Mesodermal cell (in vitro differentiated cells): ENCODE data around the gene KRT3.
"Not testable (repeated sequence)": the region's sequence is repeated elsewhere in the genome, so short reads cannot be mapped to it uniquely, and the experiment has no call there.

Experiments used
- H3K27ac ChIP-seq: 2 replicates; pipeline ENCODE4 v1.7.0; 2013; ENCODE audit warnings: mild to moderate bottlenecking, low read depth, low read length, moderate library complexity; ENCODE audit not compliant: severe bottlenecking
- H3K36me3 ChIP-seq: 2 replicates; pipeline ENCODE4 v1.7.1; 2013; ENCODE audit warnings: mild to moderate bottlenecking, low read length, moderate library complexity; ENCODE audit not compliant: control insufficient read depth, insufficient read depth
- H3K4me1 ChIP-seq: one replicate; pipeline ENCODE4 v1.7.1; 2013; ENCODE audit warnings: mild to moderate bottlenecking, low read length; ENCODE audit not compliant: insufficient read depth, control insufficient read depth, poor library complexity, severe bottlenecking
- H3K4me3 ChIP-seq: 2 replicates; pipeline ENCODE4 v1.7.0; 2013; ENCODE audit warnings: low read length, control low read depth, mild to moderate bottlenecking; ENCODE audit not compliant: insufficient read depth, poor library complexity, severe bottlenecking; ENCODE audit errors: extremely low read depth
- H3K9me3 ChIP-seq: 2 replicates; pipeline ENCODE4 v1.7.1; 2013; ENCODE audit warnings: mild to moderate bottlenecking, low read length, moderate library complexity; ENCODE audit not compliant: control insufficient read depth
- WGBS, 2 experiments: methylation state at CpG; one replicate each; pipeline ENCODE4 v1.1.5; 2013; ENCODE audit warnings: missing lambda C conversion rate in 2 of 2; ENCODE audit not compliant: insufficient coverage in 2 of 2; 5-methylcytosine and 5-hydroxymethylcytosine counted together

KRT3 gene

GRCh38 chr12:52754135-52754534 is 41.8 kb downstream of the KRT3 start:
- Histone ChIP-seq H3K36me3 (no peaks in the 10 kb centered on the region), H3K27ac (no peak overlapping the region), H3K9me3 (peaks cover under 1% of the 10 kb centered on the region), H3K4me3 (no peak overlapping the region), H3K4me1 (no peaks in the 10 kb centered on the region)

DNA sequence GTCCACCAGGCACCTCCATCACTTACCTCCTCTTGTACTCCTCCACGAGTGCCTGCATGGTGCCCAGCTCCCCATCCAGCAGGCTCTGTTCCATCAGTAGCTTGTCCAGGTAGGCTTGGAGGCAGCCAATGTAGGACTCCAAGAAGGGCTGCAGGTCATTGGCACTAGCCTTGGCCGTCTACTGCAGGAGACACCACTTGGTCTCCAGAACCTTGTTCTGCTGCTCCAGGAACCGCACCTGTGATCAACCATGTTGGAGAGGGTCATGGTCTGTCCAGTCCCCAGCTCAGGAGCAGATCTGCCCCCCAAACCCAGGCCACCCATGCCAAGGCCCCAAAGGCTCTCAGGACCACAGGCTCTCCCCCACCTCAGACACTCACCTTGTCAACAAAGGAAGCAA is 42.6 kb downstream of the KRT3 start:
- Histone ChIP-seq H3K9me3 (no peaks in the 10 kb centered on the region), H3K4me3 (no peak overlapping the region), H3K36me3 (no peaks in the 10 kb centered on the region), H3K27ac (no peak overlapping the region), H3K4me1 (no peaks in the 10 kb centered on the region)
- 73 to 90% methylated on average over 3 of the region's 3 CpGs for WGBS, 2 experiments

GRCh38 chr12:52752516-52752915 is 43.4 kb downstream of the KRT3 start:
- Histone ChIP-seq H3K4me3 (no peak overlapping the region), H3K27ac (no peak overlapping the region), H3K36me3 (no peaks in the 10 kb centered on the region), H3K9me3 (no peaks in the 10 kb centered on the region), H3K4me1 (no peaks in the 10 kb centered on the region)
- 100% methylated on average over 1 of the region's 2 CpGs for WGBS, 2 experiments

GRCh38 chr12:52751795-52752194 is 44.1 kb downstream of the KRT3 start:
- Histone ChIP-seq H3K27ac (no peak overlapping the region), H3K36me3 (no peaks in the 10 kb centered on the region), H3K4me1 (no peaks in the 10 kb centered on the region), H3K4me3 (no peak overlapping the region), H3K9me3 (no peaks in the 10 kb centered on the region)

- H3K27ac ChIP-seq, H3K4me1 ChIP-seq, H3K36me3 ChIP-seq, H3K4me3 ChIP-seq, H3K9me3 ChIP-seq: not testable (repeated sequence)
- no CpG with 5 or more reads among the region's 3 CpGs for WGBS, 2 experiments
Measured at GRCh38 chr12:52750532-52750931, 45.4 kb downstream of the KRT3 start.

- no peaks in the 10 kb centered on the region for H3K9me3 ChIP-seq
- H3K36me3 ChIP-seq: no peaks in the 10 kb centered on the region
- H3K4me3 ChIP-seq: no peak overlapping the region
- H3K4me1 ChIP-seq: no peaks in the 10 kb centered on the region
- WGBS, 2 experiments: 100% methylated on average over 2 of the region's 3 CpGs
- no peak overlapping the region for H3K27ac ChIP-seq
Measured at GRCh38 chr12:52749827-52750226, 46.1 kb downstream of the KRT3 start.

- Histone ChIP-seq H3K9me3 (no peaks in the 10 kb centered on the region), H3K27ac (no peak overlapping the region), H3K36me3 (no peaks in the 10 kb centered on the region), H3K4me1 (no peaks in the 10 kb centered on the region), H3K4me3 (no peak overlapping the region)
- WGBS, 2 experiments: 79% methylated on average over 12 to 14 of the region's 14 CpGs
Measured at GRCh38 chr12:52748578-52748977, 47.3 kb downstream of the KRT3 start.

DNA sequence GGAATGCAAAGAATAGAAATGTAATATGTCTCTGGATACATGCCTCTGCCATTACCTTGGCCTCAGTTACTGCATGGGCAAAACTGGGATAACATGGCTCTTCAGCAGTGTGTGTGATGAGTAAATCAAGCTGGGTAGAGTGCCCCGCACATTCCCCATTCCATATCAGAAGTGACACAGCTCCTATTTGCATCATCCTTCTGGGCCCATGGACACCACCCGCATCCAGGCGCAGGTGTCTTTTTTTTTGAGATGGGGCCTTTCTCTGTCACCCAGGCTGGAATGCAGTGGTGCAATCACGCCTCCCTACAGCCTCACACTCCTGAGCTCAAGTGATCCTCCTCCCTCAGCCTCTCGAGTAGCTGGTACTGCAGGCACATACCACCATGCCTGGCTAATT is 50.4 kb downstream of the KRT3 start:
- Histone ChIP-seq H3K36me3 (no peaks in the 10 kb centered on the region), H3K4me1 (no peaks in the 10 kb centered on the region), H3K9me3 (no peaks in the 10 kb centered on the region), H3K27ac (no peak overlapping the region), H3K4me3 (no peak overlapping the region)
- 66 to 88% methylated on average over 3 to 4 of the region's 5 CpGs for WGBS, 2 experiments

GRCh38 chr12:52744493-52745156 is 51.3 kb downstream of the KRT3 start:
- Histone ChIP-seq H3K4me3 (no peak overlapping the region), H3K36me3 (no peaks in the 10 kb centered on the region), H3K9me3 (no peaks in the 10 kb centered on the region), H3K27ac (no peak overlapping the region), H3K4me1 (no peaks in the 10 kb centered on the region)
- 57 to 67% methylated on average over 1 of the region's 1 CpG for WGBS, 2 experiments

DNA sequence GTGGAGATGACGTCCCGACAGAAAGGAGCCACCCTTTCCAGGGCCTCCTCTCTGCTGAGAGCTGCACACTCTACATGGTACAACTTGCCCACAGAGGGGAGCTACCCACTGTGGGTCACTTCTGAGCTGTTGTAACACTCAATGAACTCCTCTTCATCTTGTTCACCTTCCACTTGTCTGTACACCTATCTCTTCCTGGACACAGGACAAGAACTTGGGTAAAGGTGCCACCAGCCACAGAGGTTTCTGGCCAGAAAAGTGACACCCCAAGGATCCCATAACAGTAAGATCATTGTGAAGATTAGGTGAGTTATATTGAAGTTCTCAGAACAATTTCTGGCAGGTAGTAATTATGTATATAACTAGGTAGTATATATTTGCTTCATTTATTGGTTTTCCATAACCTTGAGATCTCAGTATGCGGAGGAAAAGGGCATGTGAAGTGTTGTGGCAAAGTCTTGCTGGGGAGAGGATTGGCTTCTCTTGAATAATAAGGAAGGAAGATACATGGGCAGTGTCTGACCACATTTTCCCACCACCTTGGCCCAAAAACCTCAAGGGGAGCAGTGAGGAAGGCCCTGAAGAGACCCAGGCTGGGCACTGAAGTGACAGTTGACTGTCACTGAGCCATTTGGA is 53.0 kb downstream of the KRT3 start:
- WGBS, 2 experiments: 52% methylated on average over 2 of the region's 3 CpGs
- no peaks in the 10 kb centered on the region for H3K9me3 ChIP-seq
- no peaks in the 10 kb centered on the region for H3K36me3 ChIP-seq
- no peak overlapping the region for H3K4me3 ChIP-seq
- H3K4me1 ChIP-seq: no peaks in the 10 kb centered on the region
- no peak overlapping the region for H3K27ac ChIP-seq

DNA sequence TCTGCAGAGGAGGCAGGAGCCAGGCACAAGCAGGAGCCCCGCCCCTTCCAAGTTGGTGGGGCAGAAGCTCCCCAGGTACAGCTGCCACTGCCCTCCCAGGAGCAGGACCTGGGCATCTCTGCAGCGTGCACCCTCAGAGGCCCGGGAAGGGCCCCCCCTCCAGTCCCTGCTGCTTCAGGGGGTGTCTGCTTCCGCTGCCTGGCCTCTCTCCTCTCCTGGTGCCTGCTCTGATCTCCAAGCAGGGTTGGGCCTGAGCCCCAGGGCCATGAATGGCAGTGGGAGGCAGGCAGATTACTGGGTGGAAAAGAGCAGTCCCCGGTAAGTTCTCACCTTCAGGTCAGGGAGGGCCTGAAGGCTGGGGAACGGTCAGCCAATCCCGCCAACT is 53.7 kb downstream of the KRT3 start:
- WGBS, 2 experiments: 54 to 77% methylated on average over 4 to 6 of the region's 7 CpGs
- H3K4me3 ChIP-seq: no peak overlapping the region
- H3K36me3 ChIP-seq: no peaks in the 10 kb centered on the region
- H3K9me3 ChIP-seq: no peaks in the 10 kb centered on the region
- H3K4me1 ChIP-seq: no peaks in the 10 kb centered on the region
- H3K27ac ChIP-seq: no peak overlapping the region
